Activated naive CD4-positive, alpha-beta T cell treated with anti-CD3 and anti-CD28 coated beads, Interleukin-2, amount 50 U/mL, for 72 hours (primary cell): ENCODE data around the gene INPP5A. TPM values are rescaled to one million over a fixed set of nuclear protein-coding genes. Genes with fewer than 3 reads are reported as not detected.

Experiments
- ATAC-seq, 2 donors: fragments of 150-1000 bp; cut with Tn5 transposase; 2 replicates each; pipeline ENCODE4 v1.10.0; 2021; ENCODE audit warnings: mild to moderate bottlenecking in 2 of 2, moderate library complexity in 2 of 2
- DNase-seq, 2 donors: peaks; one replicate each; pipeline ENCODE4 v3.0.0; 2021 to 2022; ENCODE audit warnings: low spot score in 2 of 2
- H3K27ac Mint-ChIP-seq, 2 donors: one replicate each; pipeline ENCODE4 v1.8.0; 2022; ENCODE audit warnings: mild to moderate bottlenecking in 2 of 2, mixed read lengths in 2 of 2
- H3K36me3 Mint-ChIP-seq, 2 donors: one replicate each; pipeline ENCODE4 v1.8.0; 2022; ENCODE audit warnings: mixed read lengths in 2 of 2
- H3K9me3 Mint-ChIP-seq, 2 donors: one replicate each; pipeline ENCODE4 v1.8.0; 2022; ENCODE audit warnings: mixed read lengths in 2 of 2
- total RNA-seq, 2 donors: library from RNA; stranded (reverse); gene quantifications; one replicate each; pipeline ENCODE4 v1.2.3, GENCODE V29; 2022

The INPP5A gene
- total RNA-seq, 2 donors from 2014 or later, result 10.5 to 14.0 TPM

- Mint-ChIP-seq H3K27ac (peak overlapping the region in 1 of 2 donors; percentile 91), H3K9me3 (no peaks in the 10 kb centered on the region), H3K36me3 (peaks cover 5 to 8% of the 10 kb centered on the region in 2 donors)
- DNase-seq, result no peak
- peak; percentile 4 to 11 for ATAC-seq
These were observed 1.8 kb downstream of the INPP5A start for GRCh38 chr10:132539431-132539839.

GRCh38 chr10:132539894-132540293, 2.3 kb downstream of the INPP5A start:
- Mint-ChIP-seq H3K9me3 (no peaks in the 10 kb centered on the region), H3K36me3 (peaks cover 5 to 8% of the 10 kb centered on the region in 2 donors), H3K27ac (peak overlapping the region; percentile 46 to 91)
- ATAC-seq (peak; percentile 30 to 39), DNase-seq (no peak)

DNA sequence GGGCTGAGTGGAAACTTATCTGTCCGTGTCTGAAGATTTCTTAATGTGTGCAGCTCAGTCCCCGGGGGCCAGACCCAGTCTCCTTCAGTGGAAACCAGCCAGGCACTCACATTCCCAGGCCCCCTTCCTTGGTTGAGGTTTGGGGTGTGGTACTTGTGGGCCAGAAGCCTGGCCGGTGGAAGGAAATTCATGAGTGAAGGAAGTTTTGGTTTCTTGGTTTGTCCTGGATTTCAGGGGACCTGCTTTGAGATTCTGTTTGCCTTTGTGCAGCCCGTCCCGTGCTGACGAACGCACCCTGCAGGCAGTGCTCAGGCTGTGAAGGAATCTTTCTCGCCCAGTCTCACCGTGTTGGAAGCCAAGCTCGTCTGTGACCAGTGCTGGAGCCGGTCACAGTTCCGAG, 2.9 kb downstream of the INPP5A start:
- ATAC-seq (no peak), DNase-seq (no peak)
- Mint-ChIP-seq H3K27ac (peak overlapping the region in 1 of 2 donors; percentile 91), H3K36me3 (peaks cover 5 to 8% of the 10 kb centered on the region in 2 donors), H3K9me3 (no peaks in the 10 kb centered on the region)

DNA sequence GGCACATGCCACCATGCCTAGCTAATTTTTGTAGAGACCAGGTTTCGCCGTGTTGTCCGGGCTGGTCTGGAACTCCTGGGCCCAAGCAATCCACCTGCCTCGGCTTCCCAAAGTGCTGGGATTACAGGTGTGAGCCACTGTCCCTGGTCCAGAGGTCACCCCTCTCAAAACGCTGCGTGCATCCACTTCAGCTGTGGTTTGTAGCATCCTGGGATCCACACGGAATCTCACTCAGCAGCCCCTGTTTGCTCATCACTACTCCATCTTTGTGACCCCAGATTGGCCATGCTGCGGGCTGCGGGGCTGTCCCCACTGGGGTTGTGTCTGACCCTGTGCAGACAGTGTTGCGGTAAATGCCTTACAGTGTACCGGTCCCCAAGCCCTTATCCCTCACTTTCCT, 3.5 kb downstream of the INPP5A start:
- DNase-seq (no peak), ATAC-seq (no peak)
- Mint-ChIP-seq H3K36me3 (peaks cover 5 to 8% of the 10 kb centered on the region in 2 donors), H3K9me3 (no peaks in the 10 kb centered on the region), H3K27ac (peak overlapping the region; percentile 22 to 32)

GRCh38 chr10:132541601-132542011, 4.0 kb downstream of the INPP5A start:
- peak overlapping the region in 1 of 2 donors; percentile 22 for H3K27ac Mint-ChIP-seq
- DNase-seq, result no peak
- H3K9me3 Mint-ChIP-seq, result no peaks in the 10 kb centered on the region
- peaks cover 5 to 8% of the 10 kb centered on the region in 2 donors for H3K36me3 Mint-ChIP-seq
- peak in 1 of 2 donors; percentile 24 for ATAC-seq

DNA sequence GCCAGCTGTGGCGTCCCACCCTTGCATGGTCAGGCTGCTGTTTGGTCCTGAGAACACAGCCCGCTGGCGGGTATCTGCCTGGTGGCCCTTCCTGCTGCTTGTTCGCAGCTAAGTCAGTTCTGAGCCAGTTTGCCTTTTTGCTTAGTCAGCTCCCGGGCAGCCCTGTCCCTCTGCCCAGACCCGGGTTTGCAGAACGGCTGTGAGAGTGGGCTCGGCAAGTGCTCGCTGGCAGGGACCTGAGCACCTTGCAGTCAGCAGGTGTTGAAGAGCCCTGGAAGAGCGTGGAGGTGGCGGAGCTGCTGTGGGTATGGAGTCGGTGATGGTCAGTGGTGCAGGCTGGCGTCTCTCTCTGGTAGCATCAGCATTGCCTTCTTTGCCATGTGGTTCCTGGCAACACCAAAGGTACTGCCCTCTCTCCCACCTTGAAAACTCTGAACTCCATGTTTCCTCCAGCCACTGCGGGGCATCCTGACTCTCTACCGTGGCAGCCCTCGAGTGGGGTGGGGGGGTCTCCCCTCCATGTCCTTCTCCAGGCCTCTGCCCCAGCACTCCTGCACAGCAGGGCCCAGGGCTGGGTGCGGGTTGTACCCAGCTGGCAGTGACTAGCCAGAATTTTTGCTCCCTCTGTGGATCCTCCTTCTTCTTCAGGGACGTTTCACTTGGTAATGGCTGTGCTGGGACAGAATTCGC, 4.6 kb downstream of the INPP5A start:
- no peak for DNase-seq
- H3K36me3 Mint-ChIP-seq, result peaks cover 5 to 8% of the 10 kb centered on the region in 2 donors
- H3K27ac Mint-ChIP-seq, result no peak overlapping the region
- ATAC-seq, result no peak
- no peaks in the 10 kb centered on the region for H3K9me3 Mint-ChIP-seq

GRCh38 chr10:132542819-132543218, 5.2 kb downstream of the INPP5A start:
- Mint-ChIP-seq H3K9me3 (no peaks in the 10 kb centered on the region), H3K36me3 (peaks cover 5 to 8% of the 10 kb centered on the region in 2 donors), H3K27ac (no peak overlapping the region)
- no peak for ATAC-seq
- no peak for DNase-seq

GRCh38 chr10:132543916-132544743, 6.5 kb downstream of the INPP5A start:
- H3K36me3 Mint-ChIP-seq, result peaks cover 4 to 5% of the 10 kb centered on the region in 2 donors
- no peak overlapping the region for H3K27ac Mint-ChIP-seq
- DNase-seq (no peak), ATAC-seq (no peak)
- no peaks in the 10 kb centered on the region for H3K9me3 Mint-ChIP-seq

- DNase-seq, result no peak
- peaks cover 4 to 5% of the 10 kb centered on the region in 2 donors for H3K36me3 Mint-ChIP-seq
- H3K9me3 Mint-ChIP-seq, result no peaks in the 10 kb centered on the region
- H3K27ac Mint-ChIP-seq, result peak overlapping the region in 1 of 2 donors; percentile 66
- ATAC-seq, result no peak
These were observed 7.4 kb downstream of the INPP5A start for GRCh38 chr10:132544744-132545658.

GRCh38 chr10:132545659-132546367, 8.2 kb downstream of the INPP5A start:
- no peak for DNase-seq
- ATAC-seq, result no peak
- H3K9me3 Mint-ChIP-seq, result no peaks in the 10 kb centered on the region
- peaks cover 4 to 5% of the 10 kb centered on the region in 2 donors for H3K36me3 Mint-ChIP-seq
- H3K27ac Mint-ChIP-seq, result peak overlapping the region in 1 of 2 donors; percentile 7

DNA sequence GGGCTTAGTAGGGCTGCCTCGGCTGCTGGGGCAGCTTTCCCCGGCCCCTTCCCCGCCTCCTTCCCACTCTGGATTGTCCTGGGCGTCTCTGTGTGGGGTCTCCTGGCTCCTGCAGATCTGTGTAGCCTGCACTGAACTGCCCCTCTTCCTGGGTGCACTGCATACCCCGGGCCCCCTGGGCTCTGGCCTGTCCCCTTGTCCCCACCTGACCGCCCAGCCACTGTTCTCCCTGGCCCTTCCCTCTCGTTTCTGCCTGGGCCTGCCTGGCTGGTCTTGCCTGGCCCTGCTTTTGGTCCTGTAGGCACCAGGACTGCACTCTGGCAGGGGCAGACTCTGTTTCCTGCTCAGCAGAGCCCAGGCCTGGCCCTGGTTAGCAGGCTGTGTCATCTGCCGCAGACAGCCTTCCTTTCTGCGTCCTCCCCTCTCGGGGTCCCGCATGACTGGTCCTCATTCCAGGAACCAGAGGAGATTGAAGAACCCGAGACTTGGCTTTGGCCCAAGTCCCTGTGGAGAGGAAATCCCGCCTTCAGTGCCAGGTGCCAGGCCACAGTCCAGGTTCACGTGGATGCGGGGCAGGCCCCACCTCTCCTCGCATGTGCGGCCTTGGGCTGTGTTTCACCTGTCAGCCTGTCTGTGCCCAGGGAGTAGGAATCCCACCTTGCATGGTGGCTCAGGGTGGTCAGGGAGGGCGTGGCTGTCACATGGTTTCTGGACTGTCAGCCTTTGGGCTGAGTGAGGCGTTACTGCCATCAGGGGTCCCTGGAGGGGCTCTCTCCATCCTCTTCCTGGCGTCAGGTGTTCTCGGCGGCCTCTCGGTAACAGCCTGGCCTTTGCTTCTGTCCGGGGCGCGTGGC, 9.2 kb downstream of the INPP5A start:
- Mint-ChIP-seq H3K9me3 (no peaks in the 10 kb centered on the region), H3K36me3 (peaks cover 0 to 4% of the 10 kb centered on the region in 2 donors), H3K27ac (no peak overlapping the region)
- ATAC-seq, result peak in 1 of 2 donors; percentile 28
- no peak for DNase-seq

GRCh38 chr10:132547421-132547861, 9.9 kb downstream of the INPP5A start:
- DNase-seq, result no peak
- H3K9me3 Mint-ChIP-seq, result no peaks in the 10 kb centered on the region
- peak; percentile 37 to 76 for ATAC-seq

GRCh38 chr10:132548106-132548823, 10.7 kb downstream of the INPP5A start:
- H3K36me3 Mint-ChIP-seq, result peaks cover 0 to 3% of the 10 kb centered on the region in 2 donors
- DNase-seq (no peak), ATAC-seq (no peak)
- no peaks in the 10 kb centered on the region for H3K9me3 Mint-ChIP-seq
- H3K27ac Mint-ChIP-seq, result peak overlapping the region in 1 of 2 donors; percentile 37

More at GRCh38 chr10:132547421-132547861, 9.9 kb downstream of the INPP5A start:
- Mint-ChIP-seq H3K36me3 (peaks cover 0 to 4% of the 10 kb centered on the region in 2 donors), H3K27ac (no peak overlapping the region)

GRCh38 chr10:132548869-132549268, 11.3 kb downstream of the INPP5A start:
- DNase-seq, result no peak

More at GRCh38 chr10:132548869-132549268, 11.3 kb downstream of the INPP5A start:
- ATAC-seq, result no peak
- no peak overlapping the region for H3K27ac Mint-ChIP-seq
- H3K9me3 Mint-ChIP-seq, result no peaks in the 10 kb centered on the region
- no peaks in the 10 kb centered on the region for H3K36me3 Mint-ChIP-seq
